ENCODE data around the gene HSD11B1L.
"Not testable (repeated sequence)": the region's sequence is repeated elsewhere in the genome, so short reads cannot be mapped to it uniquely, and the experiment has no call there.

The HSD11B1L gene

GRCh38 chr19:5688262-5688881 is 7.5 kb downstream of the HSD11B1L start:
- H3K4me3 ChIP-seq (ENCODE audit: low read depth, low read length); H3K27ac ChIP-seq (ENCODE audit: extremely low read depth, low read depth, low read length); H3K9me3 ChIP-seq (ENCODE audit: control insufficient read depth, insufficient read depth, low read depth, low read length); H3K4me1 ChIP-seq (ENCODE audit: control insufficient read depth, insufficient read depth, low read length): not testable (repeated sequence)
- ChIA-PET POLR2A (interaction anchor here (1.7 to 3.7 kb wide), 3 partner anchors 10 to 66 kb away, joined by 4 to 49 read pairs (median 24); partner anchors contain the start of genes SAFB and SAFB2), CTCF (interaction anchor here (0.6 to 2.2 kb wide), 9 partner anchors 13 to 1931 kb away, joined by 3 to 15 read pairs (median 4); partner anchors contain the start of gene NDUFA11)
- peaks cover 5 to 31% of the 10 kb centered on the region in 2 experiments; a peak in 2 of 3 replicates for H3K36me3 ChIP-seq (ENCODE audit: control insufficient read depth in 2 of 2, insufficient read depth in 1 of 2, low read length in 2 of 2)

DNA sequence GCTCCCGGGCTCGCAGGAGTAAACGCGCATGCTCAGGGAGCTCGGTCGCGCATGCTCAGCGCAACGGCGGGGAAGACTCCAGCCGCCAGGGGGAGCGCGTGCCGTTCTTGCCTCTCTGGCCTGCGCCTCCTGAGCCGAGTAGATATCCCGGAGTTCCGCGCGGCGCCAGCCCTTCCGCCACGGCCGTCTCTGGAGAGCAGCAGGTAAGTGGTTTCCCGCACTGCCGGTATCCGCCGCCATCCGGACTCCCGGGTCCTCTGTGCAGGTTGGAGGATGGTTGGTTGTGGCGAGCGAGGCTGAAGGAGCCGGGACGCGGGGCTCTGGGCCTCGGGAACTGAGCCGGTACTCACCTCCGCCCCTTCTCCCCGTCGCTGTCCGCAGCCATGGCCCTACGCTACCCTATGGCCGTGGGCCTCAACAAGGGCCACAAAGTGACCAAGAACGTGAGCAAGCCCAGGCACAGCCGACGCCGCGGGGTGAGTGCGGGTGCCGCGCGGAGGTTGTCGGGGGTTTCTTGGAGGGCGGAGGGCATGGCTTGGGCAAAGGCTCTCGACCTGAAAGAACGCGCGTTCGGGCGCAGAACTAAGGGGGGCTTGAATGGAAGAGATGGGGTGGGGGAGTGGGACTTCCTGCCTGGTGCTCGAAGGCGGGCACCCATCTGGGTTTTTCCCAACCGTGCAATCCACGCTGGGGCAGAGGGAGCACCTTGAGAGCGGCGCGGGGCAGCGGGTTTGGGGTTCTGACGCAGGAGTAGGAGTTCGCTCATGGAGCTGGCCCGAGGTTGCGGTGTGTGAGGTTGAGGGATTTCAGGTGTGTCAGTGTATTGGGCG is 9.5 kb downstream of the HSD11B1L start, which contains the start of gene RPL36:
TSS of gene RPL36 (plus strand) at position 171 of the 830 bp plus-strand sequence. CDS start at position 384, 213 bp downstream.
- CTCF ChIA-PET: interaction anchor here (0.6 to 2.1 kb wide), 29 partner anchors 9 to 894 kb away, joined by 3 to 15 read pairs (median 3); partner anchors contain the start of gene RANBP3
- H3K36me3 ChIP-seq (ENCODE audit: control insufficient read depth in 2 of 2, insufficient read depth in 1 of 2, low read length in 2 of 2): peaks cover 5 to 51% of the 10 kb centered on the region in 2 experiments; a peak in 2 of 3 replicates
- POLR2A ChIA-PET: interaction anchor here (0.6 to 3.7 kb wide), 37 partner anchors 8 to 769 kb away, joined by 3 to 62 read pairs (median 5); partner anchors contain the start of genes ALKBH7, CATSPERD, DUS3L and LONP1
- H3K27ac ChIP-seq (ENCODE audit: extremely low read depth, low read depth, low read length): peak within 1 kb of the TSS; percentile 100
- peak within 1 kb of the TSS; percentile 97 for H3K4me3 ChIP-seq (ENCODE audit: low read depth, low read length)
- no peaks in the 10 kb centered on the region for H3K9me3 ChIP-seq (ENCODE audit: control insufficient read depth, insufficient read depth, low read depth, low read length)
- H3K4me1 ChIP-seq (ENCODE audit: control insufficient read depth, insufficient read depth, low read length): no peaks in the 10 kb centered on the region; the same call in 1 of the 2 replicates
- no peak for TF ChIP-seq BCL6B (tag by site-specific recombination; IDR thresholded peaks at IDR 0.05)
- peak; percentile 34; the same call in 1 of the 2 replicates for TF ChIP-seq ZNF580 (tag by site-specific recombination; IDR thresholded peaks at IDR 0.05)
- no peak for TF ChIP-seq ZNF549 (tag by site-specific recombination; IDR thresholded peaks at IDR 0.05)
- peak; percentile 58 for TF ChIP-seq ZNF341 (tag by site-specific recombination; IDR thresholded peaks at IDR 0.05; ENCODE audit: low read depth)
- TF ChIP-seq, protein P1, sequence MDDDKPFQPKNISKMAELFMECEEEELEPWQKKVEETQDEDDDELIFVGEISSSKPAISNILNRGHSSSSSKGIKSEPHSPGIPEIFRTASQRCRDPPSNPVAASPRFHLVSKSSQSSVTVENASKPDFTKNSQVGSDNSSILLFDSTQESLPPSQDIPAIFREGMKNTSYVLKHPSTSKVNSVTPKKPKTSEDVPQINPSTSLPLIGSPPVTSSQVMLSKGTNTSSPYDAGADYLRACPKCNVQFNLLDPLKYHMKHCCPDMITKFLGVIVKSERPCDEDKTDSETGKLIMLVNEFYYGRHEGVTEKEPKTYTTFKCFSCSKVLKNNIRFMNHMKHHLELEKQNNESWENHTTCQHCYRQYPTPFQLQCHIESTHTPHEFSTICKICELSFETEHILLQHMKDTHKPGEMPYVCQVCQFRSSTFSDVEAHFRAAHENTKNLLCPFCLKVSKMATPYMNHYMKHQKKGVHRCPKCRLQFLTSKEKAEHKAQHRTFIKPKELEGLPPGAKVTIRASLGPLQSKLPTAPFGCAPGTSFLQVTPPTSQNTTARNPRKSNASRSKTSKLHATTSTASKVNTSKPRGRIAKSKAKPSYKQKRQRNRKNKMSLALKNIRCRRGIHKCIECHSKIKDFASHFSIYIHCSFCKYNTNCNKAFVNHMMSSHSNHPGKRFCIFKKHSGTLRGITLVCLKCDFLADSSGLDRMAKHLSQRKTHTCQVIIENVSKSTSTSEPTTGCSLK (tag by site-specific recombination; IDR thresholded peaks at IDR 0.05): no peak
- no peak for TF ChIP-seq ZSCAN23 (tag by site-specific recombination; IDR thresholded peaks at IDR 0.05)
- TF ChIP-seq ZNF133 (tag by site-specific recombination; IDR thresholded peaks at IDR 0.05): no peak
- no peak for TF ChIP-seq ZNF155 (tag by site-specific recombination; IDR thresholded peaks at IDR 0.05)
- TF ChIP-seq ZNF624 (tag by site-specific recombination; IDR thresholded peaks at IDR 0.05): no peak
- TF ChIP-seq ZNF621 (tag by site-specific recombination; IDR thresholded peaks at IDR 0.05): no peak
- TF ChIP-seq, protein P2, sequence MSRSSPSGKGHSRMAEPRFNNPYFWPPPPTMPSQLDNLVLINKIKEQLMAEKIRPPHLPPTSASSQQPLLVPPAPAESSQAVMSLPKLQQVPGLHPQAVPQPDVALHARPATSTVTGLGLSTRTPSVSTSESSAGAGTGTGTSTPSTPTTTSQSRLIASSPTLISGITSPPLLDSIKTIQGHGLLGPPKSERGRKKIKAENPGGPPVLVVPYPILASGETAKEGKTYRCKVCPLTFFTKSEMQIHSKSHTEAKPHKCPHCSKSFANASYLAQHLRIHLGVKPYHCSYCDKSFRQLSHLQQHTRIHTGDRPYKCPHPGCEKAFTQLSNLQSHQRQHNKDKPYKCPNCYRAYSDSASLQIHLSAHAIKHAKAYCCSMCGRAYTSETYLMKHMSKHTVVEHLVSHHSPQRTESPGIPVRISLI (tag by site-specific recombination; IDR thresholded peaks at IDR 0.05): no peak
- no peak for TF ChIP-seq ZNF776 (tag by site-specific recombination; IDR thresholded peaks at IDR 0.05; ENCODE audit: borderline replicate concordance)
- no peak for TF ChIP-seq ZNF513 (tag by site-specific recombination; IDR thresholded peaks at IDR 0.05)
- TF ChIP-seq ZNF658 (tag by site-specific recombination; IDR thresholded peaks at IDR 0.05): no peak
- peak; percentile 44; the same call in 1 of the 2 replicates for TF ChIP-seq ZNF146 (tag by site-specific recombination; IDR thresholded peaks at IDR 0.05)
- no peak for TF ChIP-seq ZNF292 (tag by site-specific recombination; IDR thresholded peaks at IDR 0.05; ENCODE audit: borderline replicate concordance, low read depth)
- no peak for TF ChIP-seq ZNF677 (tag by site-specific recombination; IDR thresholded peaks at IDR 0.05)
- 0 out of 2 replicates have a peak, but pooled peaks have one; percentile 36 for TF ChIP-seq ZNF18 (tag by site-specific recombination; IDR thresholded peaks at IDR 0.05)
- no peak for TF ChIP-seq ZNF202 (tag by site-specific recombination; IDR thresholded peaks at IDR 0.05; ENCODE audit: borderline replicate concordance)
- TF ChIP-seq ZFP69B (tag by site-specific recombination; IDR thresholded peaks at IDR 0.05): peak; percentile 43; the same call in 1 of the 2 replicates
- no peak for TF ChIP-seq ZNF16 (tag by site-specific recombination; IDR thresholded peaks at IDR 0.05; ENCODE audit: low read depth)
- TF ChIP-seq, protein P3, sequence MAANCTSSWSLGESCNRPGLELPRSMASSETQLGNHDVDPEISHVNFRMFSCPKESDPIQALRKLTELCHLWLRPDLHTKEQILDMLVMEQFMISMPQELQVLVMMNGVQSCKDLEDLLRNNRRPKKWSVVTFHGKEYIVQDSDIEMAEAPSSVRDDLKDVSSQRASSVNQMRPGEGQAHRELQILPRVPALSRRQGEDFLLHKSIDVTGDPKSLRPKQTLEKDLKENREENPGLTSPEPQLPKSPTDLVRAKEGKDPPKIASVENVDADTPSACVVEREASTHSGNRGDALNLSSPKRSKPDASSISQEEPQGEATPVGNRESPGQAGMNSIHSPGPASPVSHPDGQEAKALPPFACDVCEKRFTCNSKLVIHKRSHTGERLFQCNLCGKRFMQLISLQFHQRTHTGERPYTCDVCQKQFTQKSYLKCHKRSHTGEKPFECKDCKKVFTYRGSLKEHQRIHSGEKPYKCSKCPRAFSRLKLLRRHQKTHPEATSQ (tag by site-specific recombination; IDR thresholded peaks at IDR 0.05): peak; percentile 33; the same call in 1 of the 2 replicates
